ENCODE results near the gene HTRA2.

HTRA2 gene

GRCh38 chr2:74566076-74566753, 36.5 kb downstream of the HTRA2 start:
- no peak for DNase-seq

DNA sequence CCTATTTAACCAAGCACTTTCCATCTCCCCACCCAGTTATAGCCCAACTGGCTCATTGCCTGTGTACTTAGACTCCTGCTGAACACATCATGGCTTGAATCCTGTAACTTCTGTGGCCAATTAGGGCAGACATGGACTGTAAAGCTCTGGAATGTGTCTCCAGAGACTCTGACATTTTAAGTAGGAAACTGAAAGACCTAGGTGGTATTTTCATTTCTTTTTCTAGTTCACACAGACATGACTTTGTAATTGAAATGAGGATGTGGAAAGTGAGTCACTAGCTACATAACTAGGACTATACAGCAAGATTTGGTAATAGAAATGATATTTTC, 37.0 kb downstream of the HTRA2 start:
- DNase-seq = no peak

DNA sequence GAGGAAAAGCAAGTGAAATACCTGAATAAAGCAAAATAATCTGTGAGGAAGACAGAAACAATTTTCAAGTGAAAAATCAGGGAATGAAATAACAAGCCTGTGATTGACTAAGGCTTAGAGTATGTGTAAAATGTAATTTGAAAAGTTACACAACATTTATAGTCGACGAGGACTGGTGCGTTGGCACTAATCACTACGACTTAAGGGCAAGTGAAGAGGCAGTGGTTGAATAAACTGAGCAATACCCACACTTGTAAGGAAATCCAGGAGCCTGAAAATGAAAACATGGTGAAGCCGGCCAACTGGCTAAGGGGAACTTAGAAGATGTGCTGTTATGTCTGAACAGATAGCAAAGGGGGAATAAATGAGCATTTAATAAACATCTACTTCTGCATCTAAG, 38.1 kb downstream of the HTRA2 start:
- DNase-seq = no peak

GRCh38 chr2:74569686-74570085, 40.0 kb downstream of the HTRA2 start:
- no peak for DNase-seq

- no peak for DNase-seq
These were observed 41.3 kb downstream of the HTRA2 start for GRCh38 chr2:74571058-74571457.

GRCh38 chr2:74572178-74572925, 42.6 kb downstream of the HTRA2 start:
- DNase-seq = no peak

DNA sequence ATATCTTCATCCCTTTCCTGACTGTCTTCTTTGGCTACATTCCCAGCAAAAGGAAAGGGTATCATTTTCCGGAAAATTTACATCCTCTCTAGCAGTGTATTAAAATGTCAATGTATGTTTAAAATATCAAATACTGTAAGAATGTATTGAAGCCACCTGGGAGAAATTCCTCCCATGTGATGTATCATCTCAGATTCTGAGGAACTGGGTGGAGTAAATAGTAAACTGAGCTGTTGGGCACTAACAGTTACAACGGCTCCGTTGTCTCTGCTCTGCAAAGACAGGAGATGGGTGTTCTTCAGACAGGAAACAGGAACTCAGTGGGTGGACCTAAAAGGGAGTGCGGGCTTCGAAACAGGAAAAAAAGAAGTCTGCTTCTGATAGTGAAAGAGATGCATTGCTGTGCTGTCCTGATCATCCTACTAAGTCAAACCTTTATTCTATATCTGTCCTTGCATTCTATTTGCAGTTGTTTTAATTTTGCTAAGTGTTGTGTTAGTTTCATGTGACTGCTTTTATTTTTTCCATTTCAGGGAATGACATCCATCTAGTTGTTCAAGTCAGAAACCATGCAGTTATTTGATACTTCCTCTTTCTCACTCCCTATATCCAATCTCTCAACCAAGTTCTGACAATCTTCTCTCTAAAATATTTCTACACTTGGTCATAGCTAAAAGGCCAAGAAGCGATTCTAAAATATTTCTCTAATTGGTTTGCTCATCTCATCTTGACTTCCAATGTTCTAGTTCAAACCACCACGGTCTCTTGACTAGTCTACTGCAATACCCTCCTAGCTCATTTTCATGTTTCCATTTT, 44.2 kb downstream of the HTRA2 start:
- no peak for DNase-seq

GRCh38 chr2:74575320-74575719, 45.6 kb downstream of the HTRA2 start:
- DNase-seq = no peak

DNA sequence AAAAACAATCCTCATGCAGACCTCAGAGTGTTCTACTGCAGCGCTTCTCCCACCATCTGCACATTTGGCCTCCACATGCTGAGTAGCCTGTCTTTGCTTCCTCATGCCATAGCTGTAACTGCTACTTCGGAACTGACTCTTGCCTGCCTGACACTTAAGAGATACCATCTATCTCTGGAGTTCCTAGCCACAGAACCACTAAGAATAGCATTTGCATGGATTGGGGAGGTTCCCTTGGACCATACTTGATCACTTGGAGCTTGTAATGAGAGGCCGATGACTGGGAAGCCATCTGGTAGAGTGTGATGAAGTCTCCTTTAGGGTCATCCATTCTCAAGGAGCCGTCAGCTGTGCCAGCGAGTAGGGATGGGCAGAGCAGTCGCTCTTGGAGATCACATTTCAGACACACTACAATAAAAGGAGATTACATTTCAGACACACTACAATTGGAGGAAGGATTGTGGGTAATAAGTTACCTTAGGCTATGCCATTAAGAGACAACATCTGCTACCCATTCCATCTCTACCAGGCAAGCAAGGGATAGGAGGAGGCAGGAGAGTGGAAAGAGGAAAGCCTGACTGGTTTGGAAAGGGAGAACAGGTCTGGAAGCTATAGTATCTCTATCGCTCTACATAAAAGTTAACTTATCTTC, 46.6 kb downstream of the HTRA2 start:
- no peak for DNase-seq

DNA sequence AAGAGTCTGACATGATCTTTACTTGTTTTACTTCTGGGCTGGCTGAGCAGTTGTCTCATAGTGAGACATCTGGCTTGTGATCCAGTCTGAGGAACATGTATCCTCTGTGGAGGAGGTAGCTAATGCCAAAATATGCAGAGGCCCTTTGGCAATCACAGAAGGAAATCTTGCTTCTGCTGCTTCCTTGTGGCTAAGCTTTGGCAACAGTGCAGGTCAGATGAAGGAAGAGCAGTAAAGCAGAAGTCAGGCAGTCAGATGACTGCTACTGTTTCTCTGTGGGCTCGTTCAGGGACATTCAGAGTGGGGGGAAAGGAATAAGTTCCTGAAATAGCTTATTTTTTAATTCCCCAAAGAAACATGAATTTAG, 47.1 kb downstream of the HTRA2 start:
- no peak for DNase-seq

DNA sequence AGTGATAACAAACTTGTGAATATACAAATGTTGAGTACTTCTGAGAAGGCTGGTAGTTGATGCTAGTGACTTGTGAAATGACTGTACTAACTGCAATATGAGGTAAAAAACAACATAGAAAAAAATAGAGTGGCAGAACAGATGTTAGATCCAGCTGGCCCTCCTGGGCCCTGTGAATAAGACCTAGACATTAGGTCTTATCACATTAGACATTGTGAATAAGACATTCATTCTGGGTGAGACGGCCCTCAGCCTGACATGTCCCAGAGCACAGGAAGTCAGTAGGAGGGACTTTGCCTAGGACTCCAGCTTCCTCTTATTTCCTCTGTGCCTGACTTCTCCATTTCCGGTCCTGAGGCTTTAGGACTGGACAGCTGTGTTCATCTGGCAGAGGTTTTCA, 47.7 kb downstream of the HTRA2 start:
- DNase-seq = no peak

- DNase-seq = no peak
These were observed 48.7 kb downstream of the HTRA2 start for GRCh38 chr2:74578408-74578807.

DNA sequence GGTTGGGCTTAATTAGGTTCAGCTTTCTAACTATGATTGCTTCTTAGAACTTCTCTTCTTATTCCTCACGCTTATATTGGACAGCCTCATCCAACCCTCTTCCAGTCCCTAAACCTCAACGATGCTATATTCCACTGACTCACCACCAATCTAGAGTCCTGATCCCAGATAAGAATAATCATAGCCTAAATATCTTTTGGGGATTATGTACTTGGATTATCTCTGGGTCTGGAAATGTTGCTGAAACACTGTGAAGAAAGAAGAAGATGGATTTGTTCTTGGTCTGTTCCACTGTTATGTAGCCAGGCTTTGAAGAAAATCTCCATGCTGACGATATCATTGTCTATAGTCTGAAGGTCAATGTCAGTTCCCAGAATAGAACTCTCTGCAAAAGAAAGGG, 51.7 kb downstream of the HTRA2 start:
- DNase-seq = no peak

GRCh38 chr2:74582184-74582583, 52.5 kb downstream of the HTRA2 start:
- DNase-seq = no peak
